Loucy (cell line): ENCODE measurements around the gene RIPOR3.

Experiments
- EZH2phosphoT487 ChIP-seq: fragments of 200-600 bp; IDR thresholded peaks from 2 replicates; pipeline ENCODE4 v1.6.1; 2018; ENCODE audit warnings: antibody characterized with exemption, mild to moderate bottlenecking, moderate library complexity, borderline replicate concordance
- TF ChIP-seq, protein P1 (sequence below): fragments of 200-600 bp; sonication (generic); conservative IDR thresholded peaks from 2 replicates; pipeline ENCODE4 v1.5.1; 2014; ENCODE audit warnings: mild to moderate bottlenecking, antibody characterized with exemption, low read length

DNA sequence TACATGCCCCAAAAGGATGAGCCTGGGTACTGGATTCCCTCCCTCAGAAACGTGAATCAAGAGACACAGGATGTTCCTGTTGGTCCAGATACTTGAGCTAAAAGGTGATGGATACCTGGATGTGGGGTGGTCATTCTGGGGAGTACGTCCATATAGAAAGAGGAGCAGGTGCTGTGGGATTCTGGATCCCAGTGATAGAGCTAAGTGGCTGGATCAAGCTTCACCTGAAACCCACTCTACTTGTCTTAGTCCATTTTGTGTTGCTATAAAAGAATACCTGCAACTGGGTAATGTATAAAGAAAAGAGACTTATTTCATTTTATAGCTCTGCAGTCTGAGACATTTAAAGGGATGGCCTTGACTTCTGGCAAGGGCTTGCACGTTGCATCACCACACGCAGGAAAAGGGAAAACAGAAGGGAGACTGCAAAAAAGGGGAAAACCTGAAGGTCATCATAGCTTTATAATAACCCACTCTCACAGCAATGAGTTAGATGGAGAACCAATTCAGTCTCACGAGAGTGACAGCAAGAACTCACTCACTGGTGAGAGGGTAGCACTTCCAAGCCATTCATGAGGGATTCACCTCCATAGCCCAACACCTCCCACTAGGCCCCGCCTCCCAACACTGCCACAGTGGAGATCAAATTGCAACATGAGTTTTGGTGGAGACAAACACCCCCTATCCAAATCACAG is 31.2 kb downstream of the RIPOR3 start:
- TF ChIP-seq, protein P1, sequence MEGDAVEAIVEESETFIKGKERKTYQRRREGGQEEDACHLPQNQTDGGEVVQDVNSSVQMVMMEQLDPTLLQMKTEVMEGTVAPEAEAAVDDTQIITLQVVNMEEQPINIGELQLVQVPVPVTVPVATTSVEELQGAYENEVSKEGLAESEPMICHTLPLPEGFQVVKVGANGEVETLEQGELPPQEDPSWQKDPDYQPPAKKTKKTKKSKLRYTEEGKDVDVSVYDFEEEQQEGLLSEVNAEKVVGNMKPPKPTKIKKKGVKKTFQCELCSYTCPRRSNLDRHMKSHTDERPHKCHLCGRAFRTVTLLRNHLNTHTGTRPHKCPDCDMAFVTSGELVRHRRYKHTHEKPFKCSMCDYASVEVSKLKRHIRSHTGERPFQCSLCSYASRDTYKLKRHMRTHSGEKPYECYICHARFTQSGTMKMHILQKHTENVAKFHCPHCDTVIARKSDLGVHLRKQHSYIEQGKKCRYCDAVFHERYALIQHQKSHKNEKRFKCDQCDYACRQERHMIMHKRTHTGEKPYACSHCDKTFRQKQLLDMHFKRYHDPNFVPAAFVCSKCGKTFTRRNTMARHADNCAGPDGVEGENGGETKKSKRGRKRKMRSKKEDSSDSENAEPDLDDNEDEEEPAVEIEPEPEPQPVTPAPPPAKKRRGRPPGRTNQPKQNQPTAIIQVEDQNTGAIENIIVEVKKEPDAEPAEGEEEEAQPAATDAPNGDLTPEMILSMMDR, result no peak
- no peak for TF ChIP-seq EZH2phosphoT487
